HG02938 (cell line): ENCODE results near the gene PDC.
"Not testable (repeated sequence)": the region's sequence is repeated elsewhere in the genome, so short reads cannot be mapped to it uniquely, and the experiment has no call there.

Experiments used
- ATAC-seq: cut with Tn5 transposase; IDR thresholded peaks from one replicate; pipeline ENCODE4 v1.9.1; 2021; ENCODE audit warnings: mild to moderate bottlenecking, moderate library complexity; ENCODE audit not compliant: unreplicated experiment

The PDC gene

DNA sequence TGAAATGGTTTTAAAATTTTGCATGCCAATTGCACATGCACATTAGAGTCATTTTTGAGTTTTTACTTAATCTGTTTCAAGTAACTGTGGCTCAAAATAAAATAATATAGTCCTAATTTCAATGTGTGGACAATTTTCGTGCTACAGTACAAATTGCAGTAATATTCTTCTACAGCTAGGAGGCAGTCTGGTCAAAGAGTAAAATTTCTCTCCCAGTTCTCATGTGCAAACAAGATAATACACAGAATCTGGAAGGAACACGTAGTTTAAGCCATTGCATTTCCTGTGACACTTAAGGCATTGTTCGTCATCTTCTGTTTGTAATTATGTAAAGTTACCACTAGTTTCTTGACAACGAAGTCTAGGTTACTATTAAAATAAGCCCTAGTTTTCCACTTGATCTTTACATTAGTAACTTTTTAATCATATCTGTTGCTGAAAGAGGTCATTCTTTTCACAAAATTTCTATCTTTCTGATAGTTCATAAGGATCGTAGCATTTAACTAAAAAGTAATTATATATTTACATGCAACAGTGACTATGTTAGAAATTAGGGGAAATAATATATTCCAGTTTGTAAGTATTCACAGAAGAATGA lies 56.4 kb downstream of the PDC start:
- no peak for ATAC-seq

DNA sequence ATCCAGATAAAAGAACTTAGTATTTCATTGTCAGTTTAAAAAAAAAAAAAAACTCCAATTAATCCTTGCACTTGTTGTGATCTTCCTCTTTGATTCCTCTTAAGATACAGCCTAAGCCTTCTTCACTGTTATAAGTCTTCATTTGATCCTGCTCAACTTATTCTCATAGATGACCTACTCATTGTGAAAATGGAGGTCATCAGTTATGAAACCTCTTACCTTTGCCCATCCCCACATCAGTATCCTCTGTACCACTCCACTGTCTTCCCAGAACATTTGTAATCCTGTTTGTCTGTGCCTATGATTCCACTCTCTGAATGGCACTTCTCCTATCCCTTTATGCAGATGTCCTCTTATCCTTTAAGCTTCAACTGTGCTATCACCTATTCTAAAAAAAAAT lies 57.3 kb downstream of the PDC start:
- ATAC-seq, result no peak

DNA sequence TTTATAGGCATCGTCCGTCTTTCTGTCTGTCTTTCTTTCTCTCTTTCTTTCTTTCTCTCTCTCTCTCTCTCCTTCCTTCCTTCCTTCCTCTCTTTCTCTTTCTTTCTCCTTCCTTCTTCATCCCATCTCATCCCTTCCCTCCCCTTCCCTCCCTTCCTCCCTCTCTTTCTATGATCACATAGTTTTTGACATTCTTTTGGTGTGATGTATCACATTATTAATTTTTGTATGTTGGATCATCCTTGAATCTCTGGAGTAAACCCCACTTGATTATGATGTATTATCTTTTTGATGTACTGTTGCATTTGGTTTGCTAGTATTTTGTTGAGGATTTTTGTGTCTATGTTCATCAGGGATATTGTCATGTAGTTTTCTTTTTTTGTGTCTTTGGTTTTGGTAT lies 59.5 kb downstream of the PDC start:
- ATAC-seq, result not testable (repeated sequence)
